B cell (primary cell): ENCODE data around the gene PHACTR3. TPM values are rescaled to one million over a fixed set of nuclear protein-coding genes. Genes with fewer than 3 reads are reported as not detected.

Source experiments
- ATAC-seq: fragments of 200-7000 bp; cut with Tn5 transposase; one replicate; pipeline ENCODE4 v1.10.0; 2021; ENCODE audit warnings: low read depth, mild to moderate bottlenecking, moderate number of reproducible peaks, moderate library complexity
- CTCF ChIA-PET: fragments of 350-600 bp; sonication (Branson Sonifier 250); formaldehyde crosslinking; loops from one replicate; lab custom pipeline; 2021; ENCODE audit warnings: antibody characterized with exemption, inconsistent platforms; lab: Charles Lee
- POLR2A ChIA-PET: fragments of 350-600 bp; sonication (Branson Sonifier 250); formaldehyde crosslinking; loops from one replicate; lab custom pipeline; 2021; ENCODE audit warnings: antibody characterized with exemption; lab: Charles Lee
- DNase-seq: peaks from one replicate; pipeline ENCODE4 v3.0.0; 2013
- H2AFZ ChIP-seq: 2 replicates; pipeline ENCODE4 v1.6.1; 2012; ENCODE audit warnings: mild to moderate bottlenecking, low read depth, low read length; ENCODE audit not compliant: insufficient read depth, poor library complexity, severe bottlenecking
- H3K27ac ChIP-seq, 2 donors: 1 replicate in 1 of 2; 2 replicates in 1 of 2; pipeline ENCODE4 v1.5.1; 2012 to 2013; ENCODE audit warnings: low read length in 2 of 2, mild to moderate bottlenecking in 2 of 2, moderate library complexity in 1 of 2
- H3K27me3 ChIP-seq, 4 experiments: fragments of 200-600 bp in 1 of 4; sonication (generic) in 1 of 4; replicated peaks in 1 of 4; 1 replicate in 2 of 4; 2 replicates in 2 of 4; pipeline versions ENCODE4 v1.6.1 to v1.7.0; 2013 to 2016; ENCODE audit warnings: low read length in 3 of 4, mild to moderate bottlenecking in 2 of 4, mixed read lengths in 1 of 4, moderate library complexity in 1 of 4; ENCODE audit not compliant: insufficient read depth in 4 of 4, control insufficient read depth in 3 of 4; ENCODE audit errors: control extremely low read depth in 1 of 4
- H3K36me3 ChIP-seq, 2 experiments: replicated peaks in 1 of 2; 1 replicate in 1 of 2; 2 replicates in 1 of 2; pipeline versions ENCODE4 v1.6.1 to v1.7.1; 2013; ENCODE audit warnings: low read length in 1 of 2; ENCODE audit not compliant: insufficient read depth in 2 of 2, control insufficient read depth in 1 of 2; ENCODE audit errors: control extremely low read depth in 1 of 2, extremely low read depth in 1 of 2
- H3K4me1 ChIP-seq, 2 donors: fragments of 200-600 bp in 1 of 2; sonication (generic) in 1 of 2; 1 replicate in 1 of 2; 2 replicates in 1 of 2; pipeline versions ENCODE4 v1.5.1 to v1.6.1; 2013 to 2017; ENCODE audit warnings: low read length in 2 of 2; ENCODE audit not compliant: control insufficient read depth in 2 of 2, insufficient read depth in 2 of 2
- H3K4me2 ChIP-seq: replicated peaks from 2 replicates; pipeline ENCODE3; 2012; ENCODE audit warnings: mild to moderate bottlenecking, low read depth, low read length; ENCODE audit not compliant: poor library complexity, severe bottlenecking
- H3K4me3 ChIP-seq, 5 experiments: fragments of 200-600 bp in 1 of 5; sonication (generic) in 1 of 5; 1 replicate in 3 of 5; 2 replicates in 2 of 5; pipeline versions ENCODE4 v1.5.1 to v1.7.0; 2011 to 2016; ENCODE audit warnings: low read length in 4 of 5, mild to moderate bottlenecking in 4 of 5, low read depth in 2 of 5, control low read depth in 1 of 5, moderate library complexity in 1 of 5; ENCODE audit not compliant: insufficient read depth in 1 of 5; ENCODE audit errors: control extremely low read depth in 1 of 5, extremely low read depth in 1 of 5
- H3K79me2 ChIP-seq: fragments of 200-600 bp; sonication (generic); one replicate; pipeline ENCODE4 v1.6.0; 2016; ENCODE audit warnings: low read length; ENCODE audit not compliant: control insufficient read depth, insufficient read depth
- H3K9ac ChIP-seq: fragments of 200-600 bp; sonication (generic); 2 replicates; pipeline ENCODE4 v1.6.1; 2017; ENCODE audit warnings: mild to moderate bottlenecking, low read length, moderate library complexity
- H3K9me3 ChIP-seq, 3 donors: one replicate each; pipeline versions ENCODE4 v1.6.1 to v1.7.1; 2013; ENCODE audit warnings: low read length in 2 of 3; ENCODE audit not compliant: control insufficient read depth in 2 of 3, insufficient read depth in 1 of 3; ENCODE audit errors: control extremely low read depth in 1 of 3
- H4K20me1 ChIP-seq: 2 replicates; pipeline ENCODE4 v1.6.0; 2012; ENCODE audit warnings: mild to moderate bottlenecking, low read length; ENCODE audit not compliant: insufficient read depth, control insufficient read depth, poor library complexity, severe bottlenecking
- H3K27ac Mint-ChIP-seq: one replicate; pipeline ENCODE4 v1.8.0; 2021; ENCODE audit warnings: mixed read lengths
- H3K27me3 Mint-ChIP-seq: one replicate; pipeline ENCODE4 v1.8.0; 2021; ENCODE audit warnings: mixed read lengths
- H3K4me1 Mint-ChIP-seq: one replicate; pipeline ENCODE4 v1.8.0; 2021; ENCODE audit warnings: mixed read lengths
- H3K4me3 Mint-ChIP-seq: one replicate; pipeline ENCODE4 v1.8.0; 2021; ENCODE audit warnings: mixed read lengths
- H3K9me3 Mint-ChIP-seq: one replicate; pipeline ENCODE4 v1.8.0; 2022; ENCODE audit warnings: mixed read lengths; ENCODE audit not compliant: insufficient read depth
- EZH2 ChIP-seq: IDR thresholded peaks from 2 replicates; pipeline ENCODE4 v1.6.1; 2012; ENCODE audit warnings: borderline replicate concordance, low read depth, mild to moderate bottlenecking, moderate library complexity, low read length; ENCODE audit not compliant: insufficient read depth, poor library complexity, severe bottlenecking
- WGBS: methylation state at CpG from one replicate; pipeline ENCODE4 v1.1.5; 2013; ENCODE audit warnings: missing lambda C conversion rate; ENCODE audit not compliant: insufficient coverage; 5-methylcytosine and 5-hydroxymethylcytosine counted together
- intact Hi-C: fragments of 100-400 bp; cut with micrococcal nuclease; formaldehyde crosslinking; loops from one replicate; pipeline ENCODE4 v1.10.0; 2022
- polyA plus RNA-seq: library from polyadenylated mRNA; depleted of rRNA; stranded (reverse); fragments of >200 nt; gene quantifications from 2 replicates; pipeline ENCODE4 v1.2.3, GENCODE V29; 2012
- total RNA-seq, 2 donors: library from RNA; stranded (reverse); fragments of 120-200 nt in 1 of 2; gene quantifications; 1 replicate in 1 of 2; 2 replicates in 1 of 2; pipeline versions ENCODE4 v1.2.3 to v1.2.4, GENCODE V29; 2013 to 2022
- TF ChIP-seq, protein P1 (sequence below): fragments of 200-600 bp; IDR thresholded peaks from one replicate; pipeline ENCODE4 v1.8.0; 2022; ENCODE audit warnings: antibody characterized with exemption, mild to moderate bottlenecking

PHACTR3 gene
- total and polyA plus RNA-seq, 2 donors (not counting 1 experiment from before 2014, with no cell fraction given) = not detected

DNA sequence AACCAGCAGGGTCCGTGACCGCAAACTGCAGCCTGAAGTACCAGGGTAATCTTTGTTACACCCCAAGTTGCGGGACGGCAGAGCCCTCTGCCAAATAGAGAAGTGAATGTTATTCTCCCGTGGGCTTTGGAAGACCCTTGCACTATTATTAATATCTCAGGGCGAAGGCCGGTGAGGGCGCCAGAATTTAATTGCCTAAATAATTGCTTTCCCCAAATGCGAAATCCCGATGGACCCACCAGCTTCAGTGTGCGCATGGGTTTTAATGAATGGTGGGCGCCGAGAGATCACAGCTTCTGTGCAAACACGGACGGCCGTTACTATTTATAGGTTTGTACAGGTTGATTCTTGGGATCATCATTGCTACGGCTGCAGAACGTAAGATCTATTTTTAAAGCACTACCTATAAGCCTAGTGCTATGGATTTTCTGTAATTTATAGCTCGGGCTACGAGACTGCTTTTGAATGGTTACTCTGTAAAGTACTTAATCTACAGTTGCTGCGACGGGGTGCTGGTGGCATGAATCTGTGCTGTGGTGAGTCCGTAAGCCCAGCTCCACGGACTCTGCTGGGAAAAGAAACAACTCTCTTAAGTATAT, 15.2 kb upstream of the PHACTR3 start:
- Mint-ChIP-seq H3K4me3 (no peak overlapping the region), H3K27me3 (peaks cover 4% of the 10 kb centered on the region), H3K27ac (no peak overlapping the region), H3K4me1 (no peaks in the 10 kb centered on the region), H3K9me3 (peaks cover 3% of the 10 kb centered on the region)
- no peak overlapping the region for H3K4me2 ChIP-seq
- H3K27ac ChIP-seq = no peak overlapping the region
- no peak overlapping the region for H3K9ac ChIP-seq
- CTCF ChIA-PET = no interaction called here
- POLR2A ChIA-PET = no interaction called here
- no peaks in the 10 kb centered on the region for H4K20me1 ChIP-seq
- H3K4me3 ChIP-seq = no peak overlapping the region
- no peaks in the 10 kb centered on the region for H3K4me1 ChIP-seq
- intact Hi-C loops = no loop called here
- H3K79me2 ChIP-seq = no peaks in the 10 kb centered on the region
- H3K9me3 ChIP-seq = peaks cover 0 to 22% (median 0%) of the 10 kb centered on the region in 3 donors
- no peaks in the 10 kb centered on the region for H3K36me3 ChIP-seq
- DNase-seq (no peak), ATAC-seq (no peak)
- H3K27me3 ChIP-seq = no peaks in the 10 kb centered on the region
- WGBS = 92% methylated on average over 11 of the region's 24 CpGs
- TF ChIP-seq, protein P1, sequence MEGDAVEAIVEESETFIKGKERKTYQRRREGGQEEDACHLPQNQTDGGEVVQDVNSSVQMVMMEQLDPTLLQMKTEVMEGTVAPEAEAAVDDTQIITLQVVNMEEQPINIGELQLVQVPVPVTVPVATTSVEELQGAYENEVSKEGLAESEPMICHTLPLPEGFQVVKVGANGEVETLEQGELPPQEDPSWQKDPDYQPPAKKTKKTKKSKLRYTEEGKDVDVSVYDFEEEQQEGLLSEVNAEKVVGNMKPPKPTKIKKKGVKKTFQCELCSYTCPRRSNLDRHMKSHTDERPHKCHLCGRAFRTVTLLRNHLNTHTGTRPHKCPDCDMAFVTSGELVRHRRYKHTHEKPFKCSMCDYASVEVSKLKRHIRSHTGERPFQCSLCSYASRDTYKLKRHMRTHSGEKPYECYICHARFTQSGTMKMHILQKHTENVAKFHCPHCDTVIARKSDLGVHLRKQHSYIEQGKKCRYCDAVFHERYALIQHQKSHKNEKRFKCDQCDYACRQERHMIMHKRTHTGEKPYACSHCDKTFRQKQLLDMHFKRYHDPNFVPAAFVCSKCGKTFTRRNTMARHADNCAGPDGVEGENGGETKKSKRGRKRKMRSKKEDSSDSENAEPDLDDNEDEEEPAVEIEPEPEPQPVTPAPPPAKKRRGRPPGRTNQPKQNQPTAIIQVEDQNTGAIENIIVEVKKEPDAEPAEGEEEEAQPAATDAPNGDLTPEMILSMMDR = no peak
- no peak for TF ChIP-seq EZH2
- H2AFZ ChIP-seq = no peak overlapping the region

DNA sequence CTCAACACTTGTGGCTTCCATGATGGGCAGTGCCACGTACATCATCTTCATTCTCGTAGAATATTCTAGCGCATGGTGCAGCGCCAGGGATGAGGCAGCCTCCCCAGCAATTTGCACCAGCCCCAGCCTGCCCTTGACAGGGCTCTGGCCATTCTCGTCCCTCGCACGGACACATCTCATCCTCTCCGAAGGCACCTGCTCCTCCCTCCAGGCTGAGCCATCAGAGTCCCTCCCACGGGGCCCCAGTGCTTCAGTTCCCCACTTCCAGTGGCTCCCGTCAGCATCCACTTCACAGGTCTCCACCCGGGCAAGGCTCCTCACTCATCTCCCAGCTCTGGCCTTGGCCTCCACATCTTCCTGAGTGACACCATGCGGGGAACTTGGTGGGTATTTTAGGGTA, 13.3 kb upstream of the PHACTR3 start:
- H3K9me3 Mint-ChIP-seq = peaks cover 3% of the 10 kb centered on the region
- WGBS = 89% methylated on average over 9 of the region's 12 CpGs
- TF ChIP-seq EZH2 = no peak
- TF ChIP-seq, protein P1 = no peak

More for the DNA sequence above, 13.3 kb upstream of the PHACTR3 start:
- ATAC-seq = no peak
- Histone ChIP-seq H3K27ac (no peak overlapping the region), H3K4me2 (no peak overlapping the region), H3K4me1 (no peaks in the 10 kb centered on the region), H3K4me3 (no peak overlapping the region), H2AFZ (no peak overlapping the region), H4K20me1 (no peaks in the 10 kb centered on the region), H3K79me2 (no peaks in the 10 kb centered on the region), H3K36me3 (no peaks in the 10 kb centered on the region), H3K9ac (no peak overlapping the region), H3K27me3 (no peaks in the 10 kb centered on the region), H3K9me3 (peaks cover 0 to 22% (median 0%) of the 10 kb centered on the region in 3 donors)
- Mint-ChIP-seq H3K4me3 (no peak overlapping the region), H3K4me1 (no peaks in the 10 kb centered on the region), H3K27me3 (peaks cover 9% of the 10 kb centered on the region), H3K27ac (no peak overlapping the region)
- intact Hi-C loops = no loop called here
- ChIA-PET CTCF (no interaction called here), POLR2A (no interaction called here)
- no peak for DNase-seq
